Panc1 (cell line): Measurements from ENCODE around the gene VSTM2L. TPM values are rescaled to one million over a fixed set of nuclear protein-coding genes. Genes with fewer than 3 reads are reported as not detected.

Experiments
- ATAC-seq: fragments of 200-7000 bp; cut with Tn5 transposase; 2 replicates; pipeline ENCODE4 v1.9.1; 2020; ENCODE audit warnings: mild to moderate bottlenecking, moderate library complexity
- BruUV-seq: library from RNA; stranded (reverse); fragments of 400-500 nt; replicated peaks from 2 replicates; lab custom pipeline; 2021; lab: Mats Ljungman, UMichigan
- CTCF ChIA-PET: fragments of 300-600 bp; sonication (Branson Sonifier 250); formaldehyde crosslinking; loops from one replicate; lab custom pipeline; 2022; ENCODE audit warnings: antibody characterized with exemption; lab: Charles Lee
- POLR2A ChIA-PET: fragments of 300-600 bp; sonication (Branson Sonifier 250); formaldehyde crosslinking; loops from one replicate; lab custom pipeline; 2022; ENCODE audit warnings: antibody characterized with exemption; lab: Charles Lee
- DNase-seq: peaks from one replicate; pipeline ENCODE4 v3.0.0-alpha.2; 2010; ENCODE audit warnings: low read depth, low spot score
- H3K27ac ChIP-seq: 2 replicates; pipeline ENCODE4 v1.5.1; 2011; ENCODE audit warnings: mild to moderate bottlenecking, low read length, inconsistent platforms
- H3K27me3 ChIP-seq: fragments of 200-500 bp; sonication (Bioruptor generic); 2 replicates; pipeline ENCODE4 v1.6.0; 2014; ENCODE audit warnings: low read length, inconsistent platforms; ENCODE audit not compliant: control insufficient read depth, insufficient read depth
- H3K36me3 ChIP-seq: fragments of 200-500 bp; sonication (Bioruptor generic); 2 replicates; pipeline ENCODE4 v1.5.1; 2014; ENCODE audit warnings: inconsistent platforms, mild to moderate bottlenecking, low read length, moderate library complexity; ENCODE audit not compliant: control insufficient read depth, insufficient read depth
- H3K4me1 ChIP-seq: 2 replicates; pipeline ENCODE4 v1.5.1; 2011; ENCODE audit warnings: inconsistent platforms, mild to moderate bottlenecking, low read length, moderate library complexity; ENCODE audit not compliant: control insufficient read depth, insufficient read depth
- H3K4me3 ChIP-seq, 2 experiments: 2 replicates each; pipeline ENCODE4 v1.5.1; 2011 to 2012; ENCODE audit warnings: low read depth in 2 of 2, low read length in 2 of 2, mild to moderate bottlenecking in 2 of 2, inconsistent platforms in 1 of 2, moderate library complexity in 1 of 2
- H3K9me3 ChIP-seq: fragments of 200-500 bp; sonication (Bioruptor generic); 2 replicates; pipeline ENCODE4 v1.5.1; 2014; ENCODE audit warnings: low read depth, mild to moderate bottlenecking, inconsistent platforms, low read length, moderate library complexity; ENCODE audit not compliant: control insufficient read depth, insufficient read depth
- CTCF ChIP-seq: fragments of 450-650 bp; IDR thresholded peaks from 2 replicates; pipeline ENCODE4 v1.5.1; 2017; ENCODE audit warnings: mild to moderate bottlenecking
- POLR2AphosphoS5 ChIP-seq: IDR thresholded peaks from 2 replicates; pipeline ENCODE4 v1.6.1; 2012; ENCODE audit warnings: mild to moderate bottlenecking, low read depth, low read length, moderate library complexity
- REST ChIP-seq, 2 experiments: IDR thresholded peaks; 2 replicates each; pipeline ENCODE4 v1.6.1; 2011 to 2012; ENCODE audit warnings: low read depth in 2 of 2, control low read depth in 1 of 2, low read length in 1 of 2, mild to moderate bottlenecking in 1 of 2, moderate library complexity in 1 of 2; ENCODE audit not compliant: insufficient read depth in 1 of 2
- SIN3A ChIP-seq: IDR thresholded peaks from 2 replicates; pipeline ENCODE4 v1.6.1; 2012; ENCODE audit warnings: low read depth, mild to moderate bottlenecking, low read length, moderate library complexity, borderline replicate concordance; ENCODE audit not compliant: insufficient read depth
- TCF7L2 ChIP-seq: IDR thresholded peaks from 2 replicates; pipeline ENCODE4 v1.6.1; 2011; ENCODE audit warnings: mild to moderate bottlenecking, low read depth, low read length, inconsistent platforms
- in situ Hi-C: cut with HindIII; loops from 2 replicates; pipeline ENCODE4 v1.10.0; 2016; ENCODE audit warnings: low sequenced_read_pairs, low pct_unique_long_range_greater_than_20kb
- intact Hi-C: fragments of 100-400 bp; cut with micrococcal nuclease; formaldehyde crosslinking; loops from one replicate; pipeline ENCODE4 v1.10.0; 2022; ENCODE audit not compliant: unreplicated experiment
- total RNA-seq: library from RNA; stranded (reverse); gene quantifications from one replicate; pipeline ENCODE4 v1.2.1, GENCODE V29; 2021; ENCODE audit not compliant: unreplicated experiment

The VSTM2L gene
- total RNA-seq, 1 experiment from 2014 or later: 16.0 TPM

GRCh38 chr20:37973059-37973910, 70.4 kb downstream of the VSTM2L start:
- no peaks in the 10 kb centered on the region for H3K9me3 ChIP-seq
- in situ Hi-C loops (no loop called here), intact Hi-C loops (no loop called here)
- BruUV-seq: no TSS peak
- POLR2A ChIA-PET: interaction anchor here (0.6 kb wide), 1 partner anchor 8 kb away, joined by 5 read pairs; no protein-coding TSS in a partner anchor
- H3K27ac ChIP-seq: no peak overlapping the region
- no peaks in the 10 kb centered on the region for H3K36me3 ChIP-seq
- DNase-seq (no peak), ATAC-seq (no peak)
- no peaks in the 10 kb centered on the region for H3K27me3 ChIP-seq
- TF ChIP-seq REST (IDR thresholded peaks at IDR 0.05; ENCODE audit: insufficient read depth in 1 of 2, low read depth in 2 of 2, low read length in 1 of 2) (no peak), TCF7L2 (no peak), POLR2AphosphoS5 (no peak), CTCF (no peak), SIN3A (no peak)
- CTCF ChIA-PET: no interaction called here
- H3K4me1 ChIP-seq: no peaks in the 10 kb centered on the region
- H3K4me3 ChIP-seq: no peak overlapping the region

- no peaks in the 10 kb centered on the region for H3K9me3 ChIP-seq
- intact Hi-C loops (no loop called here), in situ Hi-C loops (no loop called here)
- no TSS peak for BruUV-seq
- no peaks in the 10 kb centered on the region for H3K27me3 ChIP-seq
- no peak overlapping the region for H3K4me3 ChIP-seq
- TF ChIP-seq SIN3A: no peak
- TF ChIP-seq REST (IDR thresholded peaks at IDR 0.05; ENCODE audit: insufficient read depth in 1 of 2, low read depth in 2 of 2, low read length in 1 of 2): no peak
- ChIA-PET POLR2A (no interaction called here), CTCF (no interaction called here)
- H3K4me1 ChIP-seq: no peaks in the 10 kb centered on the region
- H3K27ac ChIP-seq: no peak overlapping the region
- ATAC-seq (no peak), DNase-seq (no peak)
- no peaks in the 10 kb centered on the region for H3K36me3 ChIP-seq
These were observed 74.0 kb downstream of the VSTM2L start for GRCh38 chr20:37976887-37977286.
